WTC11 (cell line): ENCODE data around the gene MGAT5B.

Experiments used
- CTCF ChIP-seq: fragments of 200-600 bp; IDR thresholded peaks from 2 replicates; pipeline ENCODE4 v1.8.0; 2022; ENCODE audit warnings: antibody characterized with exemption
- FOXP1 ChIP-seq: sonication (generic); formaldehyde crosslinking; IDR thresholded peaks from 2 replicates; pipeline ENCODE4 v1.8.0; 2022; ENCODE audit warnings: missing genetic modification reagents, mild to moderate bottlenecking, moderate library complexity, borderline replicate concordance
- MAX ChIP-seq: sonication (generic); formaldehyde crosslinking; IDR thresholded peaks from 2 replicates; pipeline ENCODE4 v1.8.0; 2022; ENCODE audit warnings: mild to moderate bottlenecking, missing genetic modification reagents
- NFYB ChIP-seq: sonication (generic); formaldehyde crosslinking; conservative IDR thresholded peaks from 2 replicates; pipeline ENCODE4 v1.8.0; 2022; ENCODE audit warnings: low read depth, missing genetic modification reagents
- SMAD4 ChIP-seq: sonication (generic); formaldehyde crosslinking; IDR thresholded peaks from 2 replicates; pipeline ENCODE4 v1.8.0; 2022; ENCODE audit warnings: mild to moderate bottlenecking, missing genetic modification reagents
- ZNF317 ChIP-seq: sonication (generic); formaldehyde crosslinking; IDR thresholded peaks from 2 replicates; pipeline ENCODE4 v1.8.1; 2023; ENCODE audit warnings: low read depth, mild to moderate bottlenecking, moderate library complexity, missing genetic modification reagents, borderline replicate concordance
- TF ChIP-seq, protein P1 (sequence below): sonication (generic); formaldehyde crosslinking; IDR thresholded peaks from 2 replicates; pipeline ENCODE4 v1.8.1; 2022; ENCODE audit warnings: low read depth, missing genetic modification reagents, borderline replicate concordance

GRCh38 chr17:76947309-76947708, 79.1 kb downstream of the MGAT5B start:
- TF ChIP-seq MAX (CRISPR knock-in tag) = no peak
- no peak for TF ChIP-seq NFYB (CRISPR knock-in tag)
- no peak for TF ChIP-seq CTCF
- TF ChIP-seq ZNF317 (CRISPR knock-in tag) = no peak
- no peak for TF ChIP-seq SMAD4 (CRISPR knock-in tag)
- no peak for TF ChIP-seq FOXP1
- TF ChIP-seq, protein P1, sequence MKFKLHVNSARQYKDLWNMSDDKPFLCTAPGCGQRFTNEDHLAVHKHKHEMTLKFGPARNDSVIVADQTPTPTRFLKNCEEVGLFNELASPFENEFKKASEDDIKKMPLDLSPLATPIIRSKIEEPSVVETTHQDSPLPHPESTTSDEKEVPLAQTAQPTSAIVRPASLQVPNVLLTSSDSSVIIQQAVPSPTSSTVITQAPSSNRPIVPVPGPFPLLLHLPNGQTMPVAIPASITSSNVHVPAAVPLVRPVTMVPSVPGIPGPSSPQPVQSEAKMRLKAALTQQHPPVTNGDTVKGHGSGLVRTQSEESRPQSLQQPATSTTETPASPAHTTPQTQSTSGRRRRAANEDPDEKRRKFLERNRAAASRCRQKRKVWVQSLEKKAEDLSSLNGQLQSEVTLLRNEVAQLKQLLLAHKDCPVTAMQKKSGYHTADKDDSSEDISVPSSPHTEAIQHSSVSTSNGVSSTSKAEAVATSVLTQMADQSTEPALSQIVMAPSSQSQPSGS = no peak
